SK-N-SH treated with all-trans-retinoic acid at 6 μM for 48 hours (cell line): ENCODE data around the gene CRELD2.
A peak's percentile ranks its signal among the peaks of the same experiment; 100 is the strongest.

Source experiments
- ATAC-seq: fragments of 200-7000 bp; cut with Tn5 transposase; 3 replicates; pipeline ENCODE4 v1.9.1; 2020; ENCODE audit warnings: mild to moderate bottlenecking, moderate library complexity
- ARNTL ChIP-seq: fragments of 450-650 bp; formaldehyde crosslinking; IDR thresholded peaks from 2 replicates; pipeline ENCODE4 v1.5.0; 2020; ENCODE audit warnings: low read depth, mild to moderate bottlenecking, moderate library complexity, borderline replicate concordance
- BACH2 ChIP-seq: fragments of 250-450 bp; sonication (Bioruptor Pico); IDR thresholded peaks from 2 replicates; pipeline ENCODE4 v1.9.0; 2021; ENCODE audit warnings: mild to moderate bottlenecking, borderline replicate concordance
- CREB5 ChIP-seq: fragments of 250-450 bp; sonication (Bioruptor Pico); IDR thresholded peaks from 2 replicates; pipeline ENCODE4 v1.5.1; 2020; ENCODE audit warnings: low read depth, mild to moderate bottlenecking, moderate library complexity
- CSDC2 ChIP-seq: fragments of 250-450 bp; sonication (Bioruptor Pico); IDR thresholded peaks from 2 replicates; pipeline ENCODE4 v1.5.0; 2020; ENCODE audit warnings: mild to moderate bottlenecking, moderate library complexity
- CSRNP3 ChIP-seq: fragments of 250-450 bp; sonication (Bioruptor Pico); IDR thresholded peaks from 2 replicates; pipeline ENCODE4 v1.5.1; 2021; ENCODE audit warnings: mild to moderate bottlenecking, moderate library complexity
- ESRRG ChIP-seq: fragments of 250-450 bp; sonication (Bioruptor Pico); IDR thresholded peaks from 2 replicates; pipeline ENCODE4 v1.6.1; 2021; ENCODE audit warnings: mild to moderate bottlenecking
- GLIS3 ChIP-seq: fragments of 250-450 bp; sonication (Bioruptor Pico); IDR thresholded peaks from 2 replicates; pipeline ENCODE4 v1.5.0; 2020; ENCODE audit warnings: mild to moderate bottlenecking, moderate library complexity
- ISL1 ChIP-seq: fragments of 250-450 bp; sonication (Bioruptor Pico); IDR thresholded peaks from 2 replicates; pipeline ENCODE4 v2.1.2; 2022; ENCODE audit warnings: mild to moderate bottlenecking, moderate library complexity
- OSR1 ChIP-seq: fragments of 250-450 bp; sonication (Bioruptor Pico); IDR thresholded peaks from 2 replicates; pipeline ENCODE4 v1.8.0; 2022; ENCODE audit warnings: moderate library complexity, mild to moderate bottlenecking, inconsistent platforms
- POU6F1 ChIP-seq: fragments of 250-450 bp; sonication (Bioruptor Pico); IDR thresholded peaks from 2 replicates; pipeline ENCODE4 v1.8.0; 2021; ENCODE audit warnings: low read depth, mild to moderate bottlenecking, moderate library complexity, borderline replicate concordance
- PPARA ChIP-seq: fragments of 250-450 bp; sonication (Bioruptor Pico); IDR thresholded peaks from 2 replicates; pipeline ENCODE4 v1.5.0; 2020; ENCODE audit warnings: mild to moderate bottlenecking, borderline replicate concordance
- SNAI2 ChIP-seq: fragments of 250-450 bp; sonication (Bioruptor Pico); IDR thresholded peaks from 2 replicates; pipeline ENCODE4 v1.5.0; 2020; ENCODE audit warnings: mild to moderate bottlenecking, moderate library complexity
- TCF4 ChIP-seq: fragments of 250-450 bp; sonication (Bioruptor Pico); IDR thresholded peaks from 2 replicates; pipeline ENCODE4 v1.8.0; 2021; ENCODE audit warnings: mild to moderate bottlenecking, moderate library complexity, borderline replicate concordance
- TOX ChIP-seq: fragments of 250-450 bp; sonication (Bioruptor Pico); IDR thresholded peaks from 2 replicates; pipeline ENCODE4 v1.8.0; 2021; ENCODE audit warnings: mild to moderate bottlenecking, moderate library complexity, borderline replicate concordance
- TSHZ2 ChIP-seq: fragments of 250-450 bp; sonication (Bioruptor Pico); IDR thresholded peaks from 2 replicates; pipeline ENCODE4 v1.5.0; 2020; ENCODE audit warnings: mild to moderate bottlenecking, moderate library complexity
- ZC3H10 ChIP-seq: fragments of 250-450 bp; sonication (Bioruptor Pico); IDR thresholded peaks from 2 replicates; pipeline ENCODE4 v1.5.1; 2021; ENCODE audit warnings: mild to moderate bottlenecking, moderate library complexity
- ZFP3 ChIP-seq: fragments of 250-450 bp; sonication (Bioruptor Pico); IDR thresholded peaks from 2 replicates; pipeline ENCODE4 v1.5.0; 2020; ENCODE audit warnings: mild to moderate bottlenecking, moderate library complexity
- ZFP30 ChIP-seq: fragments of 450-650 bp; formaldehyde crosslinking; IDR thresholded peaks from 2 replicates; pipeline ENCODE4 v1.5.0; 2022; ENCODE audit warnings: mild to moderate bottlenecking, moderate library complexity
- ZNF565 ChIP-seq: fragments of 450-650 bp; formaldehyde crosslinking; conservative IDR thresholded peaks from 2 replicates; pipeline ENCODE4 v1.5.0; 2020; ENCODE audit warnings: low read depth, mild to moderate bottlenecking, moderate library complexity
- ZNF70 ChIP-seq: fragments of 450-650 bp; formaldehyde crosslinking; IDR thresholded peaks from 2 replicates; pipeline ENCODE4 v1.5.0; 2020; ENCODE audit warnings: mild to moderate bottlenecking, moderate library complexity
- ZNF8 ChIP-seq: fragments of 450-650 bp; formaldehyde crosslinking; IDR thresholded peaks from 2 replicates; pipeline ENCODE4 v1.5.0; 2020; ENCODE audit warnings: mild to moderate bottlenecking, moderate library complexity

The CRELD2 gene

GRCh38 chr22:49896201-49896600, 22.2 kb upstream of the CRELD2 start:
- no peak for ATAC-seq

GRCh38 chr22:49897015-49897684, 21.3 kb upstream of the CRELD2 start:
- ATAC-seq: no peak
- TF ChIP-seq PPARA (CRISPR knock-in tag) (no peak), CSDC2 (CRISPR knock-in tag) (no peak), ZNF565 (no peak), ZFP3 (CRISPR knock-in tag) (no peak), CSRNP3 (CRISPR knock-in tag) (no peak), ZNF8 (no peak), OSR1 (no peak), BACH2 (CRISPR knock-in tag) (no peak), TOX (CRISPR knock-in tag) (no peak), ISL1 (CRISPR knock-in tag) (no peak), ZC3H10 (CRISPR knock-in tag) (no peak)

More at GRCh38 chr22:49896201-49896600, 22.2 kb upstream of the CRELD2 start:
- TF ChIP-seq ISL1 (CRISPR knock-in tag): no peak
- TF ChIP-seq, all 23 proteins: peak for 0

- no peak for TF ChIP-seq PPARA (CRISPR knock-in tag)
- TF ChIP-seq TSHZ2 (CRISPR knock-in tag): no peak
- TF ChIP-seq SNAI2 (CRISPR knock-in tag): no peak
- TF ChIP-seq ESRRG (CRISPR knock-in tag): no peak
- TF ChIP-seq ARNTL: no peak
- TF ChIP-seq GLIS3: no peak
- TF ChIP-seq CSDC2 (CRISPR knock-in tag): no peak
- no peak for TF ChIP-seq ZFP30 (CRISPR knock-in tag)
- no peak for TF ChIP-seq OSR1
- no peak for TF ChIP-seq CREB5 (CRISPR knock-in tag)
- no peak for TF ChIP-seq ZNF70 (CRISPR knock-in tag)
- TF ChIP-seq ZFP3 (CRISPR knock-in tag): no peak
- TF ChIP-seq ZNF565: no peak
- TF ChIP-seq TOX (CRISPR knock-in tag): no peak
- no peak for TF ChIP-seq ZC3H10 (CRISPR knock-in tag)
- no peak for TF ChIP-seq BACH2 (CRISPR knock-in tag)
- no peak for TF ChIP-seq TCF4 (CRISPR knock-in tag)
- TF ChIP-seq ISL1 (CRISPR knock-in tag): no peak
- no peak for ATAC-seq
These were observed 18.9 kb upstream of the CRELD2 start for GRCh38 chr22:49899530-49899929.

GRCh38 chr22:49900441-49901230, 17.8 kb upstream of the CRELD2 start:
- peak; percentile 14 for ATAC-seq
- TF ChIP-seq SNAI2 (CRISPR knock-in tag) (no peak), ZFP30 (CRISPR knock-in tag) (no peak), TSHZ2 (CRISPR knock-in tag) (no peak), TOX (CRISPR knock-in tag) (no peak), ZNF70 (CRISPR knock-in tag) (no peak), ARNTL (no peak), GLIS3 (no peak), POU6F1 (CRISPR knock-in tag) (no peak), PPARA (CRISPR knock-in tag) (no peak), CSDC2 (CRISPR knock-in tag) (no peak), ISL1 (CRISPR knock-in tag) (no peak), ZNF565 (no peak)
